Small intestine (tissue), 7 donors: ENCODE measurements around the gene KLHL3. TPM values are rescaled to one million over a fixed set of nuclear protein-coding genes. Genes with fewer than 3 reads are reported as not detected.

Experiments used
- DNase-seq, 2 donors: peaks; one replicate each; pipeline versions ENCODE4 v3.0.0 to v3.0.0-alpha.2; 2013
- FAIRE-seq: peaks from 2 replicates; lab custom pipeline; 2012; peaks lifted over from hg19 to GRCh38; lab: Jason Lieb, UNC
- H3K27ac ChIP-seq, 3 donors: one replicate each; pipeline ENCODE4 v1.5.1; 2013; ENCODE audit warnings: low read length in 2 of 3, mild to moderate bottlenecking in 2 of 3, control low read depth in 1 of 3, inconsistent platforms in 1 of 3, low read depth in 1 of 3, moderate library complexity in 1 of 3
- H3K27me3 ChIP-seq, 3 donors: one replicate each; pipeline ENCODE4 v1.6.1; 2013; ENCODE audit warnings: low read length in 3 of 3, inconsistent platforms in 1 of 3; ENCODE audit not compliant: control insufficient read depth in 3 of 3, insufficient read depth in 3 of 3
- H3K36me3 ChIP-seq, 3 donors: one replicate each; pipeline ENCODE4 v1.6.1; 2013; ENCODE audit warnings: low read length in 3 of 3, inconsistent platforms in 1 of 3, low read depth in 1 of 3, mild to moderate bottlenecking in 1 of 3, moderate library complexity in 1 of 3; ENCODE audit not compliant: control insufficient read depth in 3 of 3, insufficient read depth in 2 of 3
- H3K4me1 ChIP-seq, 3 donors: one replicate each; pipeline ENCODE4 v1.6.1; 2013; ENCODE audit warnings: low read length in 2 of 3, inconsistent platforms in 1 of 3, low read depth in 1 of 3, mild to moderate bottlenecking in 1 of 3, moderate library complexity in 1 of 3; ENCODE audit not compliant: control insufficient read depth in 3 of 3, insufficient read depth in 2 of 3
- H3K4me3 ChIP-seq, 3 donors: one replicate each; pipeline ENCODE4 v1.5.1; 2013; ENCODE audit warnings: low read length in 3 of 3, control low read depth in 1 of 3, inconsistent platforms in 1 of 3, low read depth in 1 of 3, mild to moderate bottlenecking in 1 of 3, moderate library complexity in 1 of 3
- H3K9me3 ChIP-seq, 2 donors: one replicate each; pipeline ENCODE4 v1.6.1; 2013; ENCODE audit warnings: low read depth in 1 of 2, low read length in 1 of 2; ENCODE audit not compliant: control insufficient read depth in 2 of 2, insufficient read depth in 1 of 2
- WGBS, 3 donors: extraction: QIAGEN DNeasy Blood & Tissue Kit; methylation state at CpG; one replicate each; pipeline ENCODE4 v1.1.7; 2013; 5-methylcytosine and 5-hydroxymethylcytosine counted together
- polyA plus RNA-seq, 4 donors: library from polyadenylated mRNA; stranded (reverse) in 3 of 4; unstranded in 1 of 4; fragments of 200-250 nt in 3 of 4; fragments of 120-200 nt in 1 of 4; gene quantifications; one replicate each; pipeline versions ENCODE4 v1.2.1 to v1.2.3, GENCODE V29; 2013
- donor health status: healthy with polysubstance abuse.
- donor health status: control.
- donor health status: control.
- donor health status: Bipolar disorder and iron deficiency.
- donor health status: healthy.

The KLHL3 gene
- polyA plus RNA-seq, 4 donors, result 0.67 to 6.5 (median 1.8) TPM

DNA sequence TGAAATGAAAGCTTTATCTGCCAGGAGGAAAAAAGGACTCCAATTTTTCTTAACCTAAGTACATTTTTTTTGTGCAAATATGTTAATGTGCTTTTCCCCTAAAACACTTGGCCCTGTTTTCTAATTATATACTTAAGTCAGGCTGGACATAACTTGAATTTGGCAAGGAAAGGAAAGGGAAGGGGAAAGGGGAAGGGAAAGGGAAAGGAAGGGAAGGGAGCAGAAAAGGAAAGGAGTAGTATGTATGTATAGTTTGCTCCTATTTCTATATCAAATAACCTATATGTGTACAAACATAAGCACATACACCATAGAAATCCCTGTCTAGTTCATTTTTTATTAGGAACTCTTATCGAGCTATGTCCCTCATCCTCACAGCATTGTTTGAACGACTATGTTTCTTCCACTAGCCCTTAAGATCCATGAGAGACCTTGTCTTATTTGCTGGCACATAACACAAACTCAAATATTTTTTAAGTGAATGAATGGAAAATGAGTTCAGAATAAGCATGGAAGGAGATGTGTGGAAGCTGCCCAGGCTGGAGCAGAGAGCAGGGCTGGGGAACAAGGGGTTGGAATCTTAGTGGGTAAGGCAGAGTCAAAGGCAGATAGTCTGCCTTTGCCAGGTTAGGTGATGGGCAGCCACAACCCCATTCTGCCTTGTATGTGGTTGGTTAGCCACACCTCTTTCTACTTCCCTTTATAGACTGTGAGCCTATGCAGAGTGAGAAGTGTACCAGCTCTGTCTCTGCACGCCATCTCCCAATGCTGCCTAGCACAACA, 70.0 kb downstream of the KLHL3 start:
- no peaks in the 10 kb centered on the region for H3K4me1 ChIP-seq
- H3K27me3 ChIP-seq, result no peaks in the 10 kb centered on the region
- H3K27ac ChIP-seq, result no peak overlapping the region
- no peak for FAIRE-seq
- H3K36me3 ChIP-seq, result no peaks in the 10 kb centered on the region
- no peaks in the 10 kb centered on the region for H3K9me3 ChIP-seq
- no peak for DNase-seq
- H3K4me3 ChIP-seq, result no peak overlapping the region
- WGBS, 3 donors, result 71 to 87% (median 77%) methylated on average over 3 of the region's 3 CpGs

DNA sequence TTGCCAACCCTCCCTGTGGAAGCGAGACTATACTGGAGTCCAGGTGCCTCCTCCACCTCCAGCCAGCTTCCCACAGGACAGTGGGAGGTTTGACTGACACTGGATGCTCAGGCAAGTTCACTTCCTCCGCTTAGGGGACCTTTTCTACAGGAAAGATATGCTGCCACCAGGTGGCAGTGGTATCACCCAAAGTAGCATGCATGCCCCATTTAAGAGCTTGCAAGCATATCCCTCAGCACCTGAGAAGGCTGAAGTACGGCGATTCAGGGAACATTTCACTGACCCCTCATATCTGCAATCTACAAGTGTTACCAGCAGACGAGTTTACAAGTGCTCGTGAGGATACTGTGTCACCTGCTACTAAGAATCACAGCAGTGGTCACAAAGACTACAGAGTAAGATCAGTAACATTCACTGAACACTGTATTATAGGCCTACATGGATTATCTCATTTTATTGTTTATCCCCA, 75.5 kb downstream of the KLHL3 start:
- FAIRE-seq, result no peak
- no peaks in the 10 kb centered on the region for H3K27me3 ChIP-seq
- H3K36me3 ChIP-seq, result peaks cover 0 to 7% (median 4%) of the 10 kb centered on the region in 3 donors
- H3K9me3 ChIP-seq, result no peaks in the 10 kb centered on the region
- no peaks in the 10 kb centered on the region for H3K4me1 ChIP-seq
- H3K27ac ChIP-seq, result no peak overlapping the region
- H3K4me3 ChIP-seq, result no peak overlapping the region
- peak; percentile 79 to 91 for DNase-seq
- WGBS, 3 donors, result 6 to 17% (median 9%) methylated on average over 6 of the region's 6 CpGs

DNA sequence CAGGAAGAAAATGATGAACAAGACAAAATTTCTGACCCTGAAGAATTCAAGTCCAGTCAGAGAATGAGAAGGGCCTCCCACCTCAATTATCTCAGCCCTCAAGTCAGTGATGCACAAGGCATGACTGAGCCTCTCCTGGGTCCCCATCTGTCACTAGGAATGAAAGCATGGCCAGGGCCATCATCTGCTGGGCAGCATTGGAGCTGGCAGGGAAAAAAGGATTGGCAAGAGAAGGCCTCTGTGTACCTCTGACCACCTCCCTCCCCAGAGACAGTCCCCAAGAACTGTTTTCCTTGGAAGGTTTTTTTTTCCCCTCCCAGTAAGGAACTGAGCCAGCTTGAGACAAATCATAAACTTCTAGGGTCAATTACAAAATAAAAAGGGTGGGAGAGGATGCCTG, 76.7 kb downstream of the KLHL3 start:
- H3K27me3 ChIP-seq, result no peaks in the 10 kb centered on the region
- FAIRE-seq (no peak), DNase-seq (no peak)
- peaks cover 0 to 7% (median 4%) of the 10 kb centered on the region in 3 donors for H3K36me3 ChIP-seq
- no peak overlapping the region for H3K4me3 ChIP-seq
- H3K9me3 ChIP-seq, result no peaks in the 10 kb centered on the region
- H3K27ac ChIP-seq, result no peak overlapping the region
- H3K4me1 ChIP-seq, result no peaks in the 10 kb centered on the region

DNA sequence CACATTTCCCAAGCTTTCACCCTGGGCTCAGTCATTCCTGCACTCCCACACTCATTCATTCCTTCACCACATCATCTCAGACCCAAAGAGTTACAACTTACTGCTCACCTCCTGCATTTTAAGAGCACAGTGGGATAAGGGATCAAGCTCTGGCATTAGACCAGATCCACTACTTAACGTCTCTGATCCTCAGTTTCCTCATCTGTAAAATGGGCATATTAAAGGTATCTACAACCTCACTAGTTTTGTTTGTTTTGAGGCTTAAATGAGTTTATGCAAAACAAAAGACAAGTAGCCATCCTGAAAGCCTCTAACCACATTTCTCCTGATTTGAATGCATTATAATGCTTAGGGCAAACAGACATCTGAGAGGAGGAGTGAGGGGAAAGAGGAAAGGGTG, 77.6 kb downstream of the KLHL3 start:
- no peak overlapping the region for H3K27ac ChIP-seq
- H3K4me1 ChIP-seq, result no peaks in the 10 kb centered on the region
- no peak for FAIRE-seq
- no peak for DNase-seq
- no peaks in the 10 kb centered on the region for H3K27me3 ChIP-seq
- H3K4me3 ChIP-seq, result no peak overlapping the region
- WGBS, 3 donors, result 89 to 97% (median 91%) methylated on average over 1 of the region's 1 CpG
- peaks cover 0 to 7% (median 4%) of the 10 kb centered on the region in 3 donors for H3K36me3 ChIP-seq
- H3K9me3 ChIP-seq, result no peaks in the 10 kb centered on the region

DNA sequence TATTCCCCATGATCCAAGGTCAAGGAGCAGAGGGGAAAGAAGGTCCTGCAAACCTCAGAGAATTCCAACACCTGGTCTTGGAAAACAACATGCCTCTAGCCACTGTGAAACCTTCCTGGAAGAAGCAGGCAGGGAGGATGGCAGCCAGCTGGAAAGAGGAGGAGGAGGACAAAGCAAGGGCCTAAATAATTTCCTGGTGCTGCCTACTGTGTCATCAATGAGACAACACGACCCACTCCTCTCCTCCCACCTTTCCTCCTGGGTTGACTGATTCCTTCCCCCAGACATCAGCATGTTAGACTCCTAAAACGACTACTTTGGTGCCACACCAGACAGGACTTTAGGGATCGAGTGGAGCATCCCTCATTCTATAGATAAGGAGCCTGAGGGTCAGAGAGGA, 78.8 kb downstream of the KLHL3 start:
- Histone ChIP-seq H3K9me3 (no peaks in the 10 kb centered on the region), H3K27me3 (no peaks in the 10 kb centered on the region), H3K27ac (no peak overlapping the region), H3K36me3 (peaks cover 0 to 7% (median 4%) of the 10 kb centered on the region in 3 donors), H3K4me3 (no peak overlapping the region), H3K4me1 (no peaks in the 10 kb centered on the region)
- WGBS, 3 donors, result 52 to 57% (median 54%) methylated on average over 3 of the region's 3 CpGs
- DNase-seq (no peak), FAIRE-seq (no peak)

DNA sequence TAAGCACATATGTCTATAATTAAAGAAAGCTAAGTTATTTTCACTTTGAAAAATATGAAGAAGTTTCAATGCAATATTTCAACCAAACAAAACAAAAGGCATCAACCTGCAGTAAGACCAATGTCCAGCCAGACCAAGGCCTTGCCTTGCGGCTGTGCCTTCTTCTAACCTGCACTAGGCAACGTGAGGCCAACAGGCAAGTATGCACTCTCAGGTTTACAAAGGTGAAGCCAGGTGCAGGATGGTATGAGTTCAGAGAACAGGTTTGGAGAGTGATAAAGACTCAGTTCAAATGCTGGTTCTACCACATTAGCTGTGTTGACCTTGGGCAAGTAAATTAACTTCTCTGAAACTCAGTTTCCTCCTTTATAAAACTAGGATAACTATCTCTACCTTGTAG, 79.3 kb downstream of the KLHL3 start:
- Histone ChIP-seq H3K36me3 (peaks cover 0 to 7% (median 4%) of the 10 kb centered on the region in 3 donors), H3K4me1 (no peaks in the 10 kb centered on the region), H3K27ac (no peak overlapping the region), H3K4me3 (no peak overlapping the region), H3K27me3 (no peaks in the 10 kb centered on the region), H3K9me3 (no peaks in the 10 kb centered on the region)
- DNase-seq (no peak), FAIRE-seq (no peak)
- WGBS, 3 donors, result 74 to 92% (median 86%) methylated on average over 2 of the region's 2 CpGs

DNA sequence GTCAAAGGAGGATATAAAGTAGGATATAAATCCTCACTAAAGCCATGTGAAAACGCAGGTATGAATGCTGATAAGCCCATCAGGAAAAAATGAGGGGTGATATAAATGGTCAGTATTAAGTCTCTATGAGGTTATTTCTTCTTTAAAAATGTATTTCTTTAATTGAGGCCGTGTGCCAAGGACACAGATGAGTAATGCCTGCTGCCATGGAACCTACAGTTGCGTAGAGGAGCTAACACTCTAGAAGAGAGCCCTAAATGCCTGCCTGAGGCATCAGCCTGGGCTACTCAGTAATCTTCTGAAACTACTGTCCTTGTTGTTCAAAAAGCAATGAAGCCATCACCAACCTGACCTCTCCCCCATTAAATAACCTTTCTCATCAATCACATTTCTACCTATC, 84.9 kb downstream of the KLHL3 start:
- Histone ChIP-seq H3K9me3 (no peaks in the 10 kb centered on the region), H3K4me1 (no peaks in the 10 kb centered on the region), H3K4me3 (no peak overlapping the region), H3K27ac (no peak overlapping the region), H3K36me3 (peaks cover 0 to 3% (median 1%) of the 10 kb centered on the region in 3 donors), H3K27me3 (no peaks in the 10 kb centered on the region)
- DNase-seq (no peak), FAIRE-seq (no peak)
- 81 to 87% (median 84%) methylated on average over 3 of the region's 3 CpGs for WGBS, 3 donors

DNA sequence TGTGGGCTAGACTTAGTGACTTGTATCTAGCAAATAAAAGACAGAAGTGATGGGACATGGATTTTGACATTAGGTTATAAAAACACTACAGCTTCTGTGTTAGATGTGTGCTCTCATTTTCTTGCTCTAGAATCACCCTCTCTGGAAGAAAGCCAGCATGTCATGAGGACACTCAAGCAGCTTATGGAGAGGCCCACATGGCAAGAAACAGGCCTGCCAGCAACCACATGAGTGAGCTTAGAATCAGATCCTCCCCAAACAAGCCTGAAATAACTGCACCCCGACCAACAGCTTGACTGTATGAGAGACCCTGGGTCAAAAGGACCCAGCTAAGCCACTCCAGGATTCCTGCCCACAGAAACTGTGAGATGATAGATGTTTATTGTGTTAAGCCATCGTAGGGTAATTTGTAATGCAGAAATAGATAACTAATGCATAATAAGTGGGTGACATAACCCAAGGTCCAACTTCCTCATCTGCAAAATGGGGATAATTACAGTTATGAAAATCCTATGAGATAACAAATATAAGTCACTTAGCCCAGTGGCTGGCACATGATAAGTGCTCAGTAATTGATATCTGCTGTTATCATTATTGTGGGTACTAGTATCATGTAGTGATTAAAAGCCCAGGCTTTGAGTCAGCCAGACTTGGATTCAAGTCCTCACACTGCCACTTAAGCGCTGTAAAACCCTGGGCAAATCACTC, 86.5 kb downstream of the KLHL3 start:
- peaks cover 0 to 3% (median 1%) of the 10 kb centered on the region in 3 donors for H3K36me3 ChIP-seq
- DNase-seq (peak in 1 of 2 donors; percentile 61), FAIRE-seq (no peak)
- H3K27me3 ChIP-seq, result no peaks in the 10 kb centered on the region
- no peak overlapping the region for H3K27ac ChIP-seq
- WGBS, 3 donors, result 58 to 77% (median 73%) methylated on average over 3 of the region's 3 CpGs
- H3K9me3 ChIP-seq, result no peaks in the 10 kb centered on the region
- no peak overlapping the region for H3K4me3 ChIP-seq
- no peaks in the 10 kb centered on the region for H3K4me1 ChIP-seq
